HG03060 (cell line): ENCODE measurements around the gene IL1RAPL2.

Source experiments
- ATAC-seq: cut with Tn5 transposase; IDR thresholded peaks from one replicate; pipeline ENCODE4 v1.9.1; 2021; ENCODE audit warnings: low read depth, moderate number of reproducible peaks; ENCODE audit not compliant: unreplicated experiment

Gene IL1RAPL2

DNA sequence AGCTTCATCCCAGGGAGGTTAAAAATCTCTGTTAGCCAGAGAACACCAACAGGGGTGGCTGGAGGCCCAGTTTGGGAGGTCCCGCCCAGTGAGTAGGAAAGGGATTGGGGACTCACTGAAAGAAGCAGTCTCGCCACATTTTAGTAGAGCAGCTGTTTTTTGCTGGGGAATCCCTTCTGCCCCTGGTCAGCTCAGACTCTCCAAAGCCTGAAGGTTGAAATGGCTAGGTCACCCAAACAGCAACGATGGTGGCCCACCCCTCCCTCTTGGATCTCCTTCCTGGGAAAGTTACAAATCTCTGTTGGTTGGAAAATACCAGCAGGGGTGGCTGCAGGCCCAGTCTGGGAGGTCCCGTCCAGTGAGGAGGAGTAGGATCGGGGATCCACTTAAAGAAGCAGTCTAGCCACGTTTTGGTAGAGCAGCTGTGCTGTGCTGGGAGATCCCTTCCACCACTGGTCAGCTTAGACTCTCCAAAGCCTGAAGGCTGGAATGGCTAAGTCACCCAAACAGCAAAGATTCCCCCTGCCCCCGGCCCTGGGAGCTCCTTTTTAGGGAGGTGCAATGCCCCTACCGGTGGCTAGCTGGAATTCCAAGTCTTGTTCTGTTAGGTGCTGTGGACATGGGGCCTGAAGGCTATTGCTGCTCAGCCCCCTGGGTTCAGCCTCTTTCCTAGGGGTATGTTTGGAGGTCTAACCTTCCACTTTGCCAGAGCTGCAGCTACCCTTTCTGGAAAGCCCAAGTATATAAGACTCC, 694.5 kb downstream of the IL1RAPL2 start:
- ATAC-seq: no peak

DNA sequence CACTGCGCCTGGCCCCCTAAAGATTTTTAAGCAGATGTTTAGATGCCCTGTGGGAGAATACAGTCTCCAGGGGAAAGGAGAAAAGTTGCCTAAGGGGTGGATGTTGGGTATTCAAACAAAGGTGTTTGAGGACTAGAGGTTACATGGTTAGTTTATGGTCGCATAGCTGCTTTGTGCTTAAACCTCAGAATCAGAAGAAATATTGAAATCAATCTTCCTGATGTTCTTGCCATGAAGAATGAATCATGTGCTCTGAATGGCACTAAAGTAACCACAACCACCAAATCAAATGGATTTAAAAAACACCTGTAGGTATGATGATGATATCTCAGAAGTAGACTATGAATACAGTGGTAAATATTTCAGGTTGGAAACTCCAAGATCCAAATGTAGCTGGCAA, 697.2 kb downstream of the IL1RAPL2 start:
- no peak for ATAC-seq

DNA sequence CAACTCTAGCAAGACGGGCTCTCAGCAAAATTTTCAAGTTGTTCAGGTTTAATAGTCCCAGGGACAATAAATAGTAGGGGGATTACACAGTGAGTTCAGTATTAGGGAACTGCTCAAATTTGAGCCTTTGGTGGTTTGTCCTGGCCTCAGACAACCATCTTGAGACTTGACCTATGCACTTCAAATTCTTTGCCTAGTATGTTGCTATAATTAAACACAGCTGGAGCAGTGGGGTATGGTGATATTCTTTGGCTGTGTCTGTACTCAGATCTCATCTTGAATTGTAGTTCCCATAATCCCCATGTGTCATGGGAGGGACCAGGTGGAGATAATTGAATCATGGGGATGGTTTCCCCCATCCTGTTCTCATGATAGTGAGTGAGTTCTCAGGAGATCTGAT, 697.8 kb downstream of the IL1RAPL2 start:
- no peak for ATAC-seq

DNA sequence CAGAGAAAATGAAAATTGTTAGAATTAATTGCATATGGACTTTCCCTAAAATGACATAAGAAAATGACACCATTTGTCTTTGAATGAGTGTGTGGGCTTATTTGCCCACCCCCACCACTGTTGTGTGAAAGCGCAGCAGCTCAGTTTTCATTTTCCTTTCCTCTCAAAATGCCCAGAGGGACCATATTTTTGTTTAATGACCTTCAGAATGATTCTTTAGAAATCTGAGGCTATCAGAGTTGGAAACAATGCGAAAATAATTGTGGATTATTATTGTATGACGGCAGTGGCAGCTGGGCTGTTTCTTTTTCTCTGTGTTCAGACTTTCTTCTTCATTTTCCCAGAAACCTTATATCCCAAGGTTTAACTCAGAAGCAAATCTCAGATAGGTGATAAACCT, 699.1 kb downstream of the IL1RAPL2 start:
- ATAC-seq: no peak

DNA sequence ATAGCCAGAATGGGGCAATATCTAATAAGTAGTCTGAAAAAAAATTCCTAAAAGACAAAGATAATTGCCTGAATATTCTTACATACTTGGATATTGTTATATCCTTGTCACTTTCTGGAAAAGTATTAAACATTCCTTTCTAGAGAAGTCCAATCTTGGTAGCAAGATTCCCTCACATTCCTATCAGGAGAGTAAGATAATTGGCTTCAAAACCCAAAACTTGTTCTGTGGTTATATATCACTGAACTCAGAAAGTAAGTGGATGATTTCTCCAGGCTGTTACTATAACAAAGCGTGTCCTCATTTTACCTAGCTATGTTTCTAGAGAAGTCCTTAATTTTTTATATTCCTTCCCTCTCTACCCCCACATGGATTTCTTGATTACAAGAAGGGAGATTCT, 700.5 kb downstream of the IL1RAPL2 start:
- ATAC-seq: no peak

DNA sequence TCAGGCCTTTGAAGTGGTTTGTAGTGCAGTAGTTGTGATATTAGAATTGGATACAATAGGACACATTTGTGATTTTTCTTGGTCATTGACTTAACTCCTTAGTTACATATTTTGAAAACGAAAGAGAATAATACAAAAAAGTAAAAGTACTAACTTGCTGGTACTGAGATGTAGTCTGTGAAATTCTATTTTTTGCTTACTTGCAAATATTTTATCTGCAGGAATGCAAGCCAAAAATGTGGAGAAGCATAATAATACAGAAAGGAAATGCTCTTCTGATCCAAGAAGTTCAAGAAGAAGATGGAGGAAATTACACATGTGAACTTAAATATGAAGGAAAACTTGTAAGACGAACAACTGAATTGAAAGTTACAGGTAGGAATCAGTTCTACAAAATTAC, 701.2 kb downstream of the IL1RAPL2 start:
- ATAC-seq: no peak

DNA sequence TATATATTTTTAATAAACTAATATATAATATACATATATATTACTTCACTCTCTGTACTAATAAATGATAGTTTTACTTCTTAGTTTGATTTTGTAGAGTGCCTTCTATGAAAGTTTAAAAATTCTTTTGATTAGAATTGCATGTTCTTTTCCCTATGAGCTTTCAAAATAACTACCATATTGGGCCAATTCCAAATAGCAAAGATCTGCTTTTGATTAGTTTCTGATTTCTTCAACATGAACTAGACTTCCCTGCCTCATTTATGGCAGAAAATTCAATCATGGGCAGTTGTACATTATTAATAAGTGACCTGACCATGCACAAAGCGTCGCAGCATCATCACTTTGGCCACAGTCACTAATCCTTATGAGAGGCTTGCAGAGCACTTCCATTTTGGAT, 703.4 kb downstream of the IL1RAPL2 start:
- ATAC-seq: no peak

DNA sequence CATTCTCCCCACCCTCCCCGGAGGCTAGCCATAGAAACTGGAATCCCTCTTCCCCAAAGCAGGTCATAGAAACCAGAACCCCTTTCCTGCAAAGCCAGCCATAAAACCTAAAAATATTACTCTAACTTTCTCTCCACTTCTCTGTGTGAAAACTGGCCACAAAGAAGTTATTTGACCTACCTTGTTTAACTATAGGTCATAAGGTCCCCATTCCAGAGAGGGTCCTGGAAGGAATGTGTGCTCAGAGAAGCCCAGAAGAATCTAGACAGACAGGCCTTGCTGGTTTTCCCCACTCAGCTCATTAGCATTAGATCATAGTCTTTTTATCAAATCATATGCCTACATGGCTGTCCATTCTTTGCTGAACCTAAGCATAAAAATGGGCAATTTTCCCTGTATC, 707.3 kb downstream of the IL1RAPL2 start:
- ATAC-seq: no peak

DNA sequence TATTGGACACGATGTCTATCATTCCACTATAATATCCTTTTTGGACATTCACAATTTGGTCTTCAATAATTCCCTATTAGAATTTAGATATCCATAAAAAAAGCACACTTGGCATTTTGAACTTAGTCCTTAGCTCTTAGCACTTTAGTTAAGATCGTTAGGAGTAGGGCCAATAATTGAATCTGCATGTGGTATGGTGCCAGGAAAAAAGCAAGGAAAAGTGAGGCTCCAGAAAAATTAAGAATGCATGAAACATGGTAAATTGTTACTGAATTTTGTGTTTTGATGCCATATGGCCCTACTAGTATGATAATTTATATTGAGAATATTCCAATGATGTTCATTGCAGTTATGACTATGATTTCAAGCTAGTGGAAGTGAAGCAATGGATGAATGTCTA, 708.1 kb downstream of the IL1RAPL2 start:
- no peak for ATAC-seq

DNA sequence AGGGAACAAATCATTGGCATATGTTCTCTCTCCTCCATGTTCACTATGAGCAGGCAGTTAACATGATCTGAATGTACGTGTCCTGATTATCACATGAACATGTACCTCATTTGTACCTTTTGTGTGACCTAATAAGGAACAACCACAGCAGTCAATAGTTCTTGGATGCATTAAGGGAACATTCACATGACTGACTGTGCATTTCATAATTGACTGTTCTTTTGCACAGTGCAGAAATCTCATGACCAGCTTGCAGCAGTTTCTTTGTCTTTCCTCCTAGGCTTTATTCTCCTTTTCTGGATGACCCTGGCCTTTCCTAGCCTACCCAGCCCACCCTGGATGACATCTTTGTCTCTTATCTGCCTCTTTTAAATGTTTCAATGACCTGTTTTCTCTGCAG, 711.1 kb downstream of the IL1RAPL2 start:
- ATAC-seq: no peak

DNA sequence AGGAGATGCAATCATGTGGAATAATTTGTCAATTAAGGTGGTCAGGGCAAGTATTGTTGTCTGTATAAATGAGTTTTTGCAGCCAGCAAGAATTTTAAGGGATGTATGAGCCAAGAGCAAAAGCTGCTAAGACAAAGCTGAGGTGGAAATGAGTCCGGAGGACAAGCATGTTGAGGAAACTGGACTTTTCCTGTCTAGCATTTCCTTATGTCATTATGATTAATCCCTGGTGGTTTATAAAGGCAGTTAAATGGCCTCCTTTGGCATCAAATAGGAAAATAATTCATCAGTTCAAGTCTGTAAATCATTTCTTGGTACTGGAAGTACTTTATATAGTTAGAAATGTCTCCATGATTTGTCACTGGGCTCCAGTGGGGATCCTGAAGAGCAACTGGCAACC, 716.1 kb downstream of the IL1RAPL2 start:
- no peak for ATAC-seq

DNA sequence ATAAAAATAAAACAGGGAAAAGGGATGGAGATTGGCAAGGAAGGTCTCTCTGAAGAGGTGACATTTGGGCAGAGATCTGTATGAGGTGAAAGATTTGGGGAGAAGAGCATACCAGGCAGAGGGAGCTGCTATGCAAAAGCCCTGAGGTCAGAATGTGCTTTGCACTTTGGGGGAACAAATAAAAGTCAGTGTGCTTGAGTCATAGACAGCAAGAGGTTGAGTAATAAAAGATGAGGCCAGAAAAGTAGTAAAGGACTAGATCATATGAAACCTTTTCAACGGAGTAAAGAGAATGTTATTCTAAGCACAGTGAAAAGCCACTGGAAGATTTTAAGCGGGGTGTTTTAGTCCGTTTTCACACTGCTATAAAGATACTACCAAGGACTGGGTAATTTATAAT, 731.0 kb downstream of the IL1RAPL2 start:
- no peak for ATAC-seq

DNA sequence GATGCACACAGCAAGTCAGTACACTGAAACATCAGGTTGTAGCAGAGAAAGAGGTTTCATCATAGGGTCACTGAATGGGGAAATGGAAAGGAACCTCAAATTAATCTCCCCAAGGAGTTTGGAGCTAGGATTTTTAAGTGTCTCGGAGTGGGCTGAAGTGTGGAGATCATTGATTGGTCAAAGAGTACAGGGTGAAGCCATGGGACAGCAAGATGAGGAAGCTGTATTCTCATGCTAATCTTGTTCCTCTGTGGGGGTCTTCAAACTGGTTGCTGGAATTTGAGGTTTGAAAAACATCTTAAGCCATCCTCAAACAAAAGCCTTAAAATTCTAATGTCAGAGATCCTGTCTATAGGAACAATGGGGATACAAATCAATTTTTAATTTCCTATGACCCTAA, 733.3 kb downstream of the IL1RAPL2 start:
- no peak for ATAC-seq

DNA sequence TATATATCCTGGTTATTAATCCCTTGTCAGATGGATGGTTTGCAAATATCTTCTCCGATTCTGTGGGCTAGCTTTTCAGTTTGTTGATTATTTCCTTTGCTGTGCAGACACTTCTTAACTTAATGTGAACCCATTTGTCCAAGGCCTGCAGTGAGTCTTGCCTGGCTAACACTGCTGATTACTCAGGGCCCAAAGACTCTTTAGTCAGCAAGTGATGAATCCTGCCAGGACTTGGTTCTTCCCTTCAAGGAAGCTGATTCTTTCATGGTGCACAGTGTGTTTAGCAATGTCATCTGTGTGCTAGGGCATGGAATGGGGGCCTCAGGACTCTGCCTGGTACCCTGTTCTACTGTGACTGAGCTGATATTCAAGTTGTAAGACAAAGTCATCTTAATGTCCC, 736.2 kb downstream of the IL1RAPL2 start:
- no peak for ATAC-seq

DNA sequence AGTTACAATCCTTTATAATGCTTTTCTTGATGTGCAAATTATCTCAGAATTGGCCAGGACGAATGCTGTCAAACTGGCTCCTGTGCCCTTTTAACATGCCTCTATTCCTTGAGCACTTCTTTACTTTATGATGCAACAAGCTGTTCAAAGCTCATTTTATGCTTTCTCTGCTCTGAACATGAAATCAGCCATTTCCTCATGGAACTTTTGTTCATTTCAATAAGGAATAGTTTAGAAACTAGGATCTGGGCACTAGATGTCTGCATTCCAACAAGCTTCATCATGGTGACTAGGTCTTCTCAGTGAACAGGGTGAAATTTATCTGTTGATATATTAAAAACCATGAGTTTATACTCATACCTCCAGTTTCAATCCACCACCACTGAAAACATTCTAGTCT, 741.8 kb downstream of the IL1RAPL2 start:
- ATAC-seq: no peak

DNA sequence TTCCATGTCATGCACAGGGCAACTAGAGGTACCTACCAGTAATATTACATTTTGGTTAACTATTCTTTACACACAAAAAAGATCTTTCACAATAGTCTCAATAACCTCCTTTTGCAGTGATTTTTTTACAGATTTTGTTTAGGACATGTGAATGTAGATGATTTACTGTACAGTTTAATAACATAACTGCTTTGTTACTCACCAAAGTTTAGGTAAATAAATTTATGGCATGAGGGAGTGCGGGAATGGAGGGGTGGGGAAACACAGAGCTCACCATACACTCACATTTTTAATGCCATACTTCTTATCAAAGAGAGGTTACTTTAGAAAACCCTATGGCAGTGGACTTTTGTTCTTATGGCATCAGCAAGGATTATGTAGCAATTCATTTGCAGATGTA, 747.6 kb downstream of the IL1RAPL2 start:
- ATAC-seq: no peak

DNA sequence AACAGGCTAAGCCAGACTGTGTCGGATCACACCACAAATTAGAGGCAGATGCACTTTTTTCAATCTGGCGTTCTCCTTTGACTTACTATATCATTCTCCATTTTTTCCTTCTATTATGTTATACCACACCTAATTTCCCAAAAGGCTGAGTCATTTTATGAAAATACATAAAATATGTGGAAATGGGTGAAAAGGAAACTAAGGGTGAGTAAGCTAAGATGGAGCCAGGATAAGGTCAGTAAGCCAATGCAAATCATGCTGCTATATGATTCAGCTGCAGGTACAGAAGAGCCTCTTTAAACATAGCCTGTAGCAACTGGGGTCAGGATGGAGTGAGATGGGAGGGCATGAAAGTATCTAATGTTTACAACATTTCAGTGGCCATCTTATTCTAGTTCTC, 748.5 kb downstream of the IL1RAPL2 start:
- no peak for ATAC-seq

DNA sequence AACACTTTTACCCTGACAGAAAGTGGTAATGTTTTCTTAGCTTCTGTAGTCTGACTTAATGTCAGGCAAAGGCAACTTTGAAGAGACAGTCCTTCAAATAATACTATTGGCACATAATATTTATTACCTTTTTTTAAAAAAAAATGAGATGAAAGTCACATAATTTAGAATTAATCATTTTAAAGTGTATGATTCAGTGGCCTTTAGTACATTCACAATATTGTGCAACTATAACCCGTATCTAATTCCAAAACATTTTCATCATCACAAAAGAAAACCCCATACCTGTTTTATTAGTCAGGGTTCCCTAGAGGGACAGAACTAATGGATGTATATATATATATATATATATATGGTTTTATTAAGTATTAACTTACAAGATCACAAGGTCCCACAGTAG, 749.2 kb downstream of the IL1RAPL2 start:
- ATAC-seq: no peak

DNA sequence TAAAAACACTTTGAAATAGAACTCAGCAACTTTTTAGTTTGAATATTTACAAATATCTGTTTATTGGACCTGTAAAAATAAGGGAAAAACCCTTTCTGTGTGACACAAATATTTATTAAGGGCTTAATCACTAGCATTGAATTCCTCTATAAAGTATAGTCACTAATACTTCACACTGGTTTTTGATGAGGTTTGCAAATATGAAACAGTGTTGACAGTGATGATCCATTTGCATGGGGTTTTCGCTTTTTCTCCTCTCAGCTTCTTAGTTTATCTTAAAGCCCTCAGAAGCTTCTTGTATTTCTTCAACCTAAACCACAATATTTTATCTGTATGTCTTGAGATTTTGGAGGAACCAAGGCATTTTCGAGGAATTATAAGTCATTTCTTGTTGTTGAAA, 751.1 kb downstream of the IL1RAPL2 start:
- ATAC-seq: no peak

DNA sequence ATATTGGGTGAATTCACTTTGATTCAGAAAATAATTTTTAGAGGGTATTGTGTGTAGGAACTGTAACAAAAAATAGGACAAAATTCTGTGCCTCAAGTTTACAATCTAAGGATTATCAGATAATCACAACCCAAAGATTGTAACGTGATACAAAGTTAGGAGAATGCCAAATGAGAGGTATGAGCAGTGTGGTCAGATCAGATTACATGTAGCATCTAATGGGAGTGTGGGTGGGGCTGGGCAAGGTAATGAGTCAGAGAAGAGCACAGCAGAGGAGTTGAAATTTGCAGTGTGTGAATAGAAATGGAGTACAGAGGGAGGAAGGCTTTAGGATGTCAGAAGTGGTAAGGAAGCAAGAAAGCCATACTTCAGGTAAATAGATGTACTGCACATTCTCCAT, 757.9 kb downstream of the IL1RAPL2 start:
- ATAC-seq: no peak

DNA sequence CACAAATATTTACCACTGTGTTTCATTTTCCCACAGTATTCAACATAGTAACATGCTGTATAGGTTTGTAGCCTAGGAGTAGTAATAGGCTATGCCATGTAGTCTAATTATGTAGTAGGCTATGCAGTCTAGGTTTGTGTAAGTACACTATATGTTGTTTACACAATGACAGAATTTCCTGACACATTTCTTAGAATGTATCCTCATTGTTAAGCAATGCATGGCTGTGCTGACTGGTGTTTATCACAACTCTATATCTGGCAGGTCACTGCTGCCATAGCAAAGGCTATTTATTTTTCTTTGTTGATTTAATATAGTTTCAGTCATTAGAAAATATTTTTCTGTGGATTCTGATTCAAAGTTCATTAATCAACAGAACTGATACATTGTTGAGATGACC, 762.8 kb downstream of the IL1RAPL2 start:
- ATAC-seq: no peak

DNA sequence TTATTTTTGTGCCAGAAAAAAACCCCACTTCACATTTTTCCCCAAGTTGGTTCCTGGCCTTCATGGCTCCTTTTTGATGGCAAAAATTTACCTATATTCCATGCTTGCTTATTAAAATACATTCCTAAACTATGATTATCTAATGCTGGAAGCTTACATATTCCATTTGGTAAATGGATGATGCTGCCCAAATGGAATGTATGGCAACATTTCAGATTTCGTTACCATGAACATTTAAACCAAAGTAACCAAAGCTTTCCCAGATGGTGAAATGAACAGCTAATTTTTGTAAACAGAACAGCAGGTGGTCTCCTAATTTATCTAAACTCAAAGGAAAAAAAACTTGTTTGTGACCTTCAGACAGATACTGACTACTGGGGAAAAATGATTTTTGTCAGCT, 765.2 kb downstream of the IL1RAPL2 start:
- no peak for ATAC-seq

DNA sequence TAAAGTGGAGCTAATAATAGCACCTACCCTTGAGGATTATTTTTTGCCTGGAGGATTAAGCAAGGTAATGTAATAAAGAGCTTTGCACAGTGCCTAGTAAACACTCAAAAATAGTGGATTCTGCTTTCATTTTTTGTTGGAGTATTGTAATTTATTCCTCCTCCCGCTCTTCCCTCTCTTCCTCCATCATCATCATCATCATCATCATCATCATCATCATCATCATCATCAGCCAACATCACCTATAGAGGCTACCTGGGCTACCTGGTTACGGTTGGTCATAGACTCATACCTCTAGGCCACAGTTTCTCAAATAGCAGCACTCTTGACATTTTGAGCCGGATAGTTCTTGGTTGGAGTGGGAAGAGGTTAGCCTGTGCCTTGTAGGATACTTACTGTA, 781.4 kb downstream of the IL1RAPL2 start:
- no peak for ATAC-seq
